H1 (cell line): ENCODE measurements around the gene RPL13A. TPM values are rescaled to one million over a fixed set of nuclear protein-coding genes. Genes with fewer than 3 reads are reported as not detected.
A peak's percentile ranks its signal among the peaks of the same experiment; 100 is the strongest.

ENCODE experiments used
- CTCF ChIA-PET: fragments of 300-600 bp; sonication (Branson Sonifier 250); formaldehyde crosslinking; loops from one replicate; lab custom pipeline; 2021; ENCODE audit not compliant: partially characterized antibody; lab: Charles Lee
- POLR2A ChIA-PET: fragments of 300-600 bp; sonication (Branson Sonifier 250); formaldehyde crosslinking; loops from one replicate; lab custom pipeline; 2021; ENCODE audit warnings: inconsistent platforms; ENCODE audit not compliant: partially characterized antibody; lab: Charles Lee
- DNase-seq, 2 experiments: peaks; one replicate each; pipeline versions ENCODE4 v3.0.0 to v3.0.0-alpha.2; 2010 to 2022; ENCODE audit warnings: low spot score in 2 of 2, low read depth in 1 of 2, mixed read lengths in 1 of 2
- FAIRE-seq: peaks from 2 replicates; lab custom pipeline; 2011; peaks lifted over from hg19 to GRCh38; lab: Jason Lieb, UNC
- H2AFZ ChIP-seq: 2 replicates; pipeline ENCODE4 v1.8.1; 2012; ENCODE audit warnings: low read length, inconsistent platforms
- H2AK5ac ChIP-seq: 2 replicates; pipeline ENCODE4 v1.6.1; 2013; ENCODE audit warnings: low read depth, low read length
- H2BK120ac ChIP-seq: replicated peaks from 2 replicates; pipeline ENCODE3; 2013; ENCODE audit warnings: low read depth, low read length, inconsistent platforms
- H2BK12ac ChIP-seq: 2 replicates; pipeline ENCODE4 v1.6.1; 2013; ENCODE audit warnings: low read depth, low read length
- H2BK15ac ChIP-seq: 2 replicates; pipeline ENCODE4 v1.6.1; 2013; ENCODE audit warnings: low read length
- H2BK20ac ChIP-seq: 2 replicates; pipeline ENCODE4 v1.6.1; 2013; ENCODE audit warnings: low read length
- H2BK5ac ChIP-seq: 2 replicates; pipeline ENCODE4 v1.6.1; 2013; ENCODE audit warnings: low read depth, low read length
- H3K14ac ChIP-seq: 2 replicates; pipeline ENCODE4 v1.6.1; 2013; ENCODE audit warnings: inconsistent platforms; ENCODE audit not compliant: insufficient read length
- H3K18ac ChIP-seq: 2 replicates; pipeline ENCODE4 v1.6.1; 2013; ENCODE audit warnings: low read length; ENCODE audit errors: extremely low read depth
- H3K23ac ChIP-seq: 2 replicates; pipeline ENCODE4 v1.6.1; 2013; ENCODE audit warnings: inconsistent platforms; ENCODE audit not compliant: insufficient read length
- H3K23me2 ChIP-seq: 2 replicates; pipeline ENCODE4 v1.6.1; 2013; ENCODE audit warnings: low read depth, low read length
- H3K27ac ChIP-seq: 2 replicates; pipeline ENCODE4 v1.6.1; 2011; ENCODE audit warnings: low read depth, low read length, inconsistent platforms
- H3K27me3 ChIP-seq, 4 experiments: replicated peaks in 1 of 4; 1 replicate in 1 of 4; 2 replicates in 3 of 4; pipeline versions ENCODE4 v1.6.1 to v1.8.1; 2011 to 2013; ENCODE audit warnings: low read length in 3 of 4, mild to moderate bottlenecking in 3 of 4, inconsistent platforms in 2 of 4, mixed read lengths in 2 of 4, moderate library complexity in 1 of 4; ENCODE audit not compliant: control insufficient read depth in 3 of 4, insufficient read depth in 3 of 4; ENCODE audit errors: extremely low read depth in 1 of 4
- H3K36me3 ChIP-seq, 4 experiments: 2 replicates each; pipeline versions ENCODE4 v1.6.1 to v1.8.1; 2011 to 2013; ENCODE audit warnings: mild to moderate bottlenecking in 4 of 4, low read length in 3 of 4, moderate library complexity in 2 of 4, control low read depth in 1 of 4, inconsistent platforms in 1 of 4; ENCODE audit not compliant: insufficient read depth in 4 of 4, control insufficient read depth in 2 of 4
- H3K4ac ChIP-seq: replicated peaks from 2 replicates; pipeline ENCODE3; 2013; ENCODE audit warnings: low read length, low read depth, mixed read lengths, inconsistent platforms; ENCODE audit not compliant: insufficient read length
- H3K4me1 ChIP-seq, 4 experiments: replicated peaks in 1 of 4; 1 replicate in 1 of 4; 2 replicates in 3 of 4; pipeline versions ENCODE4 v1.6.1 to v1.8.1; 2011 to 2013; ENCODE audit warnings: low read length in 3 of 4, inconsistent platforms in 2 of 4, mixed read lengths in 1 of 4; ENCODE audit not compliant: insufficient read depth in 4 of 4, control insufficient read depth in 3 of 4
- H3K4me2 ChIP-seq, 2 experiments: 2 replicates each; pipeline versions ENCODE4 v1.6.1 to v1.8.1; 2011 to 2013; ENCODE audit warnings: low read depth in 2 of 2, low read length in 2 of 2, control low read depth in 1 of 2, inconsistent platforms in 1 of 2, mild to moderate bottlenecking in 1 of 2; ENCODE audit not compliant: insufficient read depth in 1 of 2
- H3K4me3 ChIP-seq, 4 experiments: fragments of 200-600, 300-600 bp in 1 of 4; sonication (generic), shearing (Covaris generic), sonication (Bioruptor Twin) in 1 of 4; 2 replicates each; pipeline versions ENCODE4 v1.5.1 to v1.8.1; 2011 to 2016; ENCODE audit warnings: low read length in 4 of 4, low read depth in 3 of 4, control low read depth in 2 of 4, inconsistent platforms in 2 of 4, mild to moderate bottlenecking in 2 of 4, mixed read lengths in 1 of 4, moderate library complexity in 1 of 4; ENCODE audit not compliant: insufficient read depth in 2 of 4; ENCODE audit errors: extremely low read depth in 1 of 4
- H3K56ac ChIP-seq: replicated peaks from 2 replicates; pipeline ENCODE3; 2013; ENCODE audit warnings: low read depth, mild to moderate bottlenecking, mixed read lengths, low read length, inconsistent platforms; ENCODE audit not compliant: insufficient read length
- H3K79me1 ChIP-seq: 2 replicates; pipeline ENCODE4 v1.6.1; 2013; ENCODE audit warnings: low read depth, low read length, control low read depth
- H3K79me2 ChIP-seq, 2 experiments: 2 replicates each; pipeline versions ENCODE4 v1.6.1 to v1.8.1; 2012 to 2013; ENCODE audit warnings: low read length in 2 of 2, mild to moderate bottlenecking in 2 of 2, inconsistent platforms in 1 of 2; ENCODE audit not compliant: insufficient read depth in 2 of 2, control insufficient read depth in 1 of 2
- H3K9ac ChIP-seq, 4 experiments: replicated peaks in 1 of 4; 1 replicate in 1 of 4; 2 replicates in 3 of 4; pipeline versions ENCODE4 v1.6.1 to v1.8.1; 2011 to 2013; ENCODE audit warnings: low read depth in 3 of 4, low read length in 3 of 4, control low read depth in 2 of 4, mild to moderate bottlenecking in 2 of 4, moderate library complexity in 2 of 4, inconsistent platforms in 1 of 4; ENCODE audit errors: extremely low read depth in 1 of 4
- H3K9me3 ChIP-seq, 2 experiments: 2 replicates each; pipeline versions ENCODE4 v1.6.1 to v1.8.1; 2012 to 2013; ENCODE audit warnings: mild to moderate bottlenecking in 2 of 2, moderate library complexity in 2 of 2, control low read depth in 1 of 2, inconsistent platforms in 1 of 2, low read depth in 1 of 2, low read length in 1 of 2, mixed read lengths in 1 of 2; ENCODE audit not compliant: insufficient read depth in 2 of 2
- H4K20me1 ChIP-seq, 2 experiments: replicated peaks in 1 of 2; 2 replicates each; pipeline versions ENCODE3 to v1.8.1; 2011 to 2013; ENCODE audit warnings: inconsistent platforms in 2 of 2, low read length in 2 of 2, mild to moderate bottlenecking in 1 of 2; ENCODE audit not compliant: insufficient read depth in 2 of 2, control insufficient read depth in 1 of 2
- H4K5ac ChIP-seq: 2 replicates; pipeline ENCODE4 v1.6.1; 2013; ENCODE audit warnings: low read length, low read depth, mixed read lengths, inconsistent platforms; ENCODE audit not compliant: insufficient read length
- H4K8ac ChIP-seq: 2 replicates; pipeline ENCODE4 v1.8.0; 2013; ENCODE audit warnings: mild to moderate bottlenecking, moderate library complexity, low read length, inconsistent platforms; ENCODE audit not compliant: insufficient read depth; ENCODE audit errors: extremely low read depth
- H4K91ac ChIP-seq: replicated peaks from 2 replicates; pipeline ENCODE3; 2013; ENCODE audit warnings: low read length, mixed read lengths, inconsistent platforms; ENCODE audit not compliant: insufficient read length
- CTCF ChIP-seq, 3 experiments: IDR thresholded peaks; 1 replicate in 2 of 3; 2 replicates in 1 of 3; pipeline versions ENCODE4 v1.5.1 to v1.6.1; 2011; ENCODE audit warnings: low read length in 3 of 3, mild to moderate bottlenecking in 3 of 3, inconsistent platforms in 2 of 3, low read depth in 1 of 3, moderate library complexity in 1 of 3; ENCODE audit not compliant: insufficient read depth in 1 of 3; ENCODE audit errors: control extremely low read depth in 1 of 3
- KDM1A ChIP-seq: fragments of 200-600, 300-600 bp; sonication (generic); IDR thresholded peaks from 2 replicates; pipeline ENCODE4 v1.7.1; 2016; ENCODE audit warnings: mild to moderate bottlenecking, low read length, borderline replicate concordance
- WGBS, 2 experiments: shearing (Covaris generic) in 1 of 2; methylation state at CpG; one replicate each; pipeline versions ENCODE4 v1.1.6 to v1.1.7; 2013 to 2015; ENCODE audit warnings: low lambda C conversion rate in 2 of 2, mixed read lengths in 2 of 2, inconsistent platforms in 1 of 2, low coverage in 1 of 2, missing lambda C conversion rate in 1 of 2; ENCODE audit not compliant: insufficient replicate concordance in 2 of 2, insufficient coverage in 1 of 2, insufficient read length in 1 of 2; ENCODE audit errors: extremely low coverage in 1 of 2, missing lambda C conversion rate in 1 of 2; 5-methylcytosine and 5-hydroxymethylcytosine counted together
- polyA plus RNA-seq, 7 experiments: library from polyadenylated mRNA; depleted of rRNA in 3 of 7; stranded (reverse) in 5 of 7; unstranded in 2 of 7; fragments of >200 nt in 5 of 7; fragments of 200-250 nt in 2 of 7; gene quantifications; 1 replicate in 5 of 7; 2 replicates in 1 of 7; 4 replicates in 1 of 7; pipeline versions ENCODE4 v1.2.1 to v1.2.3, GENCODE V29; 2011 to 2013; ENCODE audit warnings: missing spikeins in 2 of 7, mixed read lengths in 2 of 7
- total RNA-seq: library from RNA; stranded (reverse); fragmentation: NEBNext Ultra II Directional; extraction: Animal tissue kit (Norgen Biotek cat#: 25700); gene quantifications from 2 replicates; pipeline ENCODE4 v1.2.1, GENCODE V29; 2021

The RPL13A gene
- total and polyA plus RNA-seq, 2 of the 8 experiments (the other 6 are each of a cell fraction or from before 2014, with no cell fraction given): 3,305 to 8,868 TPM

- TF ChIP-seq CTCF (IDR thresholded peaks at IDR 0.05; ENCODE audit: control extremely low read depth in 1 of 3, insufficient read depth in 1 of 3, low read depth in 1 of 3, low read length in 3 of 3) (peak in 2 of 3 experiments; percentile 26 to 28; a peak in 2 of 4 replicates), KDM1A (no peak)
- TF ChIP-seq, all 59 proteins: peak for 1
- Histone ChIP-seq H2AFZ (no peak overlapping the region), H3K27ac (no peak overlapping the region), H2BK15ac (no peak overlapping the region), H4K8ac (no peak overlapping the region), H3K23ac (no peak overlapping the region), H3K14ac (no peak overlapping the region), H2AK5ac (no peak overlapping the region), H2BK20ac (no peak overlapping the region), H3K18ac (no peak overlapping the region), H3K27me3 (peaks cover 0 to 2% (median 1%) of the 10 kb centered on the region in 4 experiments; a peak in 5 of 7 replicates), H3K56ac (no peak overlapping the region), H3K79me1 (peaks cover 2% of the 10 kb centered on the region), H3K4me1 (peaks cover 0 to 15% (median 13%) of the 10 kb centered on the region in 4 experiments; a peak in 6 of 7 replicates), H3K36me3 (peaks cover 11 to 17% (median 12%) of the 10 kb centered on the region in 4 experiments; a peak in 6 of 8 replicates), H4K5ac (no peak overlapping the region), H4K91ac (no peak overlapping the region), H2BK120ac (no peak overlapping the region), H3K4ac (no peak overlapping the region), H2BK5ac (no peak overlapping the region), H3K4me2 (no peak overlapping the region), H3K79me2 (peaks cover 0 to 10% of the 10 kb centered on the region in 2 experiments; a peak in 2 of 4 replicates), H3K9ac (no peak overlapping the region), H3K9me3 (no peaks in the 10 kb centered on the region), H2BK12ac (no peak overlapping the region), H3K4me3 (no peak overlapping the region), H4K20me1 (peaks cover 9 to 15% of the 10 kb centered on the region in 2 experiments), H3K23me2 (peaks cover 14% of the 10 kb centered on the region; the same call in 1 of the 2 replicates)
- WGBS, 2 experiments: 84% methylated on average over 3 of the region's 3 CpGs; no CpG with 5 or more reads in 1 of the 2 experiments
- FAIRE-seq (no peak), DNase-seq (no peak)
- POLR2A ChIA-PET: interaction anchor here (0.7 to 1.6 kb wide), 7 partner anchors 9 to 78 kb away, joined by 3 to 9 read pairs (median 3); no protein-coding TSS in a partner anchor
- CTCF ChIA-PET: interaction anchor here (0.8 to 7.9 kb wide), 14 partner anchors 8 to 414 kb away, joined by 3 to 88 read pairs (median 3); partner anchors contain the start of gene GFY
Measured at GRCh38 chr19:49445997-49446396, 41.4 kb upstream of the RPL13A start.
